OCI-LY7 (cell line): ENCODE data around the gene PSG11. TPM values are rescaled to one million over a fixed set of nuclear protein-coding genes. Genes with fewer than 3 reads are reported as not detected.
A peak's percentile ranks its signal among the peaks of the same experiment; 100 is the strongest.
"Not testable (repeated sequence)": the region's sequence is repeated elsewhere in the genome, so short reads cannot be mapped to it uniquely, and the experiment has no call there.

Experiments
- BruUV-seq: library from RNA; stranded (reverse); fragments of 400-500 nt; replicated peaks from 2 replicates; lab custom pipeline; 2021; lab: Mats Ljungman, UMichigan
- CTCF ChIA-PET: fragments of 300-600 bp; sonication (Branson Sonifier 250); formaldehyde crosslinking; loops from one replicate; lab custom pipeline; 2022; ENCODE audit warnings: antibody characterized with exemption; ENCODE audit not compliant: unreplicated experiment; lab: Charles Lee
- POLR2A ChIA-PET: fragments of 300-600 bp; sonication (Branson Sonifier 250); formaldehyde crosslinking; loops from one replicate; lab custom pipeline; 2022; ENCODE audit warnings: antibody characterized with exemption; lab: Charles Lee
- DNase-seq: peaks from one replicate; pipeline ENCODE4 v3.0.0-alpha.2; 2015; ENCODE audit warnings: low spot score
- H2AFZ ChIP-seq: fragments of 200-600 bp; sonication (generic), shearing (Covaris generic); 2 replicates; pipeline ENCODE4 v1.6.1; 2014; ENCODE audit warnings: mild to moderate bottlenecking, antibody characterized with exemption, low read length, moderate library complexity
- H3K27ac ChIP-seq: fragments of 200-600 bp; sonication (generic); 2 replicates; pipeline ENCODE4 v1.5.1; 2014; ENCODE audit warnings: mixed run types, low read depth, mild to moderate bottlenecking, moderate library complexity, low read length, inconsistent platforms; ENCODE audit not compliant: poor library complexity, severe bottlenecking
- H3K36me3 ChIP-seq: fragments of 200-600 bp; sonication (generic); 2 replicates; pipeline ENCODE4 v1.6.1; 2014; ENCODE audit warnings: mild to moderate bottlenecking, antibody characterized with exemption, low read length, moderate library complexity, mixed read lengths; ENCODE audit not compliant: insufficient read depth
- H3K4me1 ChIP-seq: fragments of 200-600 bp; sonication (generic); 2 replicates; pipeline ENCODE4 v1.5.1; 2014; ENCODE audit warnings: mild to moderate bottlenecking, low read length; ENCODE audit not compliant: insufficient read depth, poor library complexity, severe bottlenecking
- H3K4me2 ChIP-seq: fragments of 200-600 bp; sonication (generic); 2 replicates; pipeline ENCODE4 v1.6.1; 2014; ENCODE audit warnings: mild to moderate bottlenecking, low read length
- H3K4me3 ChIP-seq: fragments of 200-600 bp; sonication (generic); 2 replicates; pipeline ENCODE4 v1.5.1; 2014; ENCODE audit warnings: mild to moderate bottlenecking, low read depth, low read length; ENCODE audit not compliant: poor library complexity, severe bottlenecking
- H3K79me2 ChIP-seq: fragments of 200-600 bp; sonication (generic); 2 replicates; pipeline ENCODE4 v1.6.1; 2016; ENCODE audit warnings: low read depth, mild to moderate bottlenecking, low read length, moderate library complexity, mixed read lengths; ENCODE audit not compliant: insufficient read depth
- H3K9me2 ChIP-seq: fragments of 200-600 bp; sonication (generic); 2 replicates; pipeline ENCODE4 v1.6.1; 2016; ENCODE audit warnings: mild to moderate bottlenecking, low read length, mixed read lengths; ENCODE audit not compliant: insufficient read depth
- H3K9me3 ChIP-seq: fragments of 200-600 bp; sonication (generic); 2 replicates; pipeline ENCODE4 v1.6.1; 2014; ENCODE audit warnings: mild to moderate bottlenecking, mixed run types, low read length, mixed read lengths
- H4K20me1 ChIP-seq: fragments of 200-600 bp; sonication (generic); 2 replicates; pipeline ENCODE4 v1.6.1; 2014; ENCODE audit warnings: mild to moderate bottlenecking, antibody characterized with exemption, low read length, moderate library complexity, mixed read lengths; ENCODE audit not compliant: insufficient read depth
- EZH2phosphoT487 ChIP-seq: fragments of 200-600 bp; sonication (generic); IDR thresholded peaks from 2 replicates; pipeline ENCODE4 v1.6.1; 2018; ENCODE audit warnings: low read depth, borderline replicate concordance, mild to moderate bottlenecking, mixed run types, antibody characterized with exemption, low read length, moderate library complexity, mixed read lengths
- intact Hi-C: fragments of 100-400 bp; cut with micrococcal nuclease; formaldehyde crosslinking; loops from one replicate; pipeline ENCODE4 v1.10.0; 2022; ENCODE audit not compliant: unreplicated experiment
- total RNA-seq, 2 experiments: library from RNA; depleted of rRNA in 1 of 2; stranded (reverse); fragments of >200 nt in 1 of 2; shearing (Covaris generic) in 1 of 2; gene quantifications; 2 replicates each; pipeline ENCODE4 v1.2.3, GENCODE V29; 2014 to 2022
- TF ChIP-seq, protein P1 (sequence below): fragments of 200-600 bp; sonication (generic); conservative IDR thresholded peaks from 2 replicates; pipeline ENCODE4 v1.5.1; 2014; ENCODE audit warnings: mild to moderate bottlenecking, antibody characterized with exemption, low read length, moderate library complexity, mixed read lengths

The PSG11 gene
- total RNA-seq, 2 experiments from 2014 or later, result not detected

DNA sequence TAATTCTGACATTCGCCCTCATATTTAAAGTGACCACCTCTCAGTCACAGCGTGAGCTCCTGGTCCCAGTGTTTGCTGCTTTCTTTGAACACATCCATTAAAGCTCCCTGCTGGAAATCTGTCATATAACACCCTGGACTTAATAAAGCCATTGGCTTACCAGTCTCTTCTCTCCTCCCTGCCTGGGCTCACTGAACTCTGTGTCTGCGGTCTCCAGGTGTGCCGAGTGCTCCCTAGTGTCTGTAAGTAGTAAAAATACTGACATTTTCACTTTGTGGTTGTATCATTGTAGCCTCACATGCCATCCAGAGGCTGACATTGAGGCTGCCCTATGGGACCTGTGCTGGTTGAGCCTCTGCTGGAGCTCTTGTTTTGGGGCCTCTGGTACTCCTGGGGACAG is 2.6 kb upstream of the PSG11 start:
- no peaks in the 10 kb centered on the region for H3K36me3 ChIP-seq
- no peak overlapping the region for H3K4me2 ChIP-seq
- no peak overlapping the region for H3K4me3 ChIP-seq
- TF ChIP-seq, protein P1, sequence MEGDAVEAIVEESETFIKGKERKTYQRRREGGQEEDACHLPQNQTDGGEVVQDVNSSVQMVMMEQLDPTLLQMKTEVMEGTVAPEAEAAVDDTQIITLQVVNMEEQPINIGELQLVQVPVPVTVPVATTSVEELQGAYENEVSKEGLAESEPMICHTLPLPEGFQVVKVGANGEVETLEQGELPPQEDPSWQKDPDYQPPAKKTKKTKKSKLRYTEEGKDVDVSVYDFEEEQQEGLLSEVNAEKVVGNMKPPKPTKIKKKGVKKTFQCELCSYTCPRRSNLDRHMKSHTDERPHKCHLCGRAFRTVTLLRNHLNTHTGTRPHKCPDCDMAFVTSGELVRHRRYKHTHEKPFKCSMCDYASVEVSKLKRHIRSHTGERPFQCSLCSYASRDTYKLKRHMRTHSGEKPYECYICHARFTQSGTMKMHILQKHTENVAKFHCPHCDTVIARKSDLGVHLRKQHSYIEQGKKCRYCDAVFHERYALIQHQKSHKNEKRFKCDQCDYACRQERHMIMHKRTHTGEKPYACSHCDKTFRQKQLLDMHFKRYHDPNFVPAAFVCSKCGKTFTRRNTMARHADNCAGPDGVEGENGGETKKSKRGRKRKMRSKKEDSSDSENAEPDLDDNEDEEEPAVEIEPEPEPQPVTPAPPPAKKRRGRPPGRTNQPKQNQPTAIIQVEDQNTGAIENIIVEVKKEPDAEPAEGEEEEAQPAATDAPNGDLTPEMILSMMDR, result no peak
- TF ChIP-seq EZH2phosphoT487, result no peak
- no peaks in the 10 kb centered on the region for H4K20me1 ChIP-seq
- no peak overlapping the region for H3K27ac ChIP-seq
- H3K79me2 ChIP-seq, result no peaks in the 10 kb centered on the region
- no peaks in the 10 kb centered on the region for H3K9me2 ChIP-seq
- no peaks in the 10 kb centered on the region for H3K4me1 ChIP-seq
- no peak overlapping the region for H2AFZ ChIP-seq
- BruUV-seq, result no TSS peak
- ChIA-PET POLR2A (no interaction called here), CTCF (no interaction called here)
- no peaks in the 10 kb centered on the region for H3K9me3 ChIP-seq
- no peak for DNase-seq
- intact Hi-C loops, result no loop called here

DNA sequence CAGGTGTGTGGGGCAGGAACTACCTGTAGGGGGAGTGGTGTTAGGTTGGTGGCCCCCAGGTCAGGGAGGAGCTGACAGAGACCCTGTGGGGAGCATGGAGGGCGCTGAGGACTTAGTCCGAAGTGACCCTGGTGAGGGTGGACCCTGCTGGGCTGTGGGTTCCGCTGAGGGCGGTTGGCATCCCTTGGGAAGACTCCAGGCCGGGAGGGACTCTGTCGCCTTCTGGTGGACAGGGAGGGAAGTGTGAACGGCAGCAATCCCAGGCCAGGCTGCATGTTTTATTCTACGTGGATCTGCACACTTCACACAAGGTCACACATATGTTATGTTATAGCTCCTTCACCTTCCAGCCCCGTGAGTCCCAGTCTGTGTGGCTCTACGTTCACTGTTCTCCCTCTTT is 1.7 kb upstream of the PSG11 start:
- POLR2A ChIA-PET, CTCF ChIA-PET, BruUV-seq, H3K79me2 ChIP-seq, H3K4me3 ChIP-seq, H3K36me3 ChIP-seq, H3K9me3 ChIP-seq, DNase-seq, H3K27ac ChIP-seq, intact Hi-C loops, H3K9me2 ChIP-seq, H4K20me1 ChIP-seq, H3K4me1 ChIP-seq, H3K4me2 ChIP-seq, H2AFZ ChIP-seq: not testable (repeated sequence)
- TF ChIP-seq, protein P1, result peak; percentile 63

DNA sequence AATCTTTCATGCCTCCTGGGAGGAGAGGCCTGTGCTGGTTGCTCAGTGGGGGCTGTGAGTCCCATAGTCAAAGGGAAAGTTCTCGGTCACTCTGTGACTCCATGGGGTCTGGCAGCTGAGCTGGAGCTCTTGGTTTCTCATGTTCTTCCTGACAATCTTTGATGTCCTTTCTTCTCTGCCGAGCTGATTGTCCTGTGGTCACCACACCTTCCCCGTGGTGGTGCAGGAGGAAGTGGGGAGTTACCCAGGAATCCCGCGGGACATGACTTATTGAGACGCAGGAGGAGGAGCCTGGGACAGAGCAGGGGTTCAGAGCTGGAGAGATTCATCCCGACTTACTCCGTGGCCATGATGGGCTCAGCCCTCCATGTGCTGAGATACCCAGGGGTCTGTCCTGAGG is 792 bp upstream of the PSG11 start:
- POLR2A ChIA-PET, H3K79me2 ChIP-seq, H3K4me1 ChIP-seq, intact Hi-C loops, H3K36me3 ChIP-seq, DNase-seq, H3K9me3 ChIP-seq, H4K20me1 ChIP-seq, H3K4me2 ChIP-seq, H3K27ac ChIP-seq, BruUV-seq, H3K4me3 ChIP-seq, H3K9me2 ChIP-seq, H2AFZ ChIP-seq: not testable (repeated sequence)
- CTCF ChIA-PET, result interaction anchor here (0.6 kb wide), 1 partner anchor 41 kb away, joined by 4 read pairs; no protein-coding TSS in a partner anchor

DNA sequence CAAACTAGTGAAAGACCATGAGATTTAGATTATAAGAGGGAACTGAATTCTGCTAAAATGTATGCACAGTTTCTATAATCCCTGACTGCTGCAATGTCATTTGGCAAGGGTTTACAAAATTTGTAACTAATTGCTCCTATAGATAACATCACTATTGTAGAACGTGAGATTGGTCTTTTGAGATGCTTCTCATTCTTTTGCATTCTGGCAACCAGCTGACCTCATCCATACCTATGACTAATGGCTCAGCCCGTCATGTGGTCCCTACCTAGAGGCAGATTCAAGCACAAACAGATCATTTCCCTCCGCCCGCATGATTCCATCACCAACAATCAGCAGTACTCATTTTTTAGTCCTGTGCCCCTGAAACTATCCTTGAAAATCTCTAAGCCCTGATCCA is 4.2 kb downstream of the PSG11 start:
- POLR2A ChIA-PET, H3K36me3 ChIP-seq, H4K20me1 ChIP-seq, H2AFZ ChIP-seq, CTCF ChIA-PET, H3K9me2 ChIP-seq, H3K4me2 ChIP-seq, H3K9me3 ChIP-seq, H3K79me2 ChIP-seq, H3K27ac ChIP-seq, intact Hi-C loops, H3K4me3 ChIP-seq, DNase-seq, H3K4me1 ChIP-seq, BruUV-seq: not testable (repeated sequence)

DNA sequence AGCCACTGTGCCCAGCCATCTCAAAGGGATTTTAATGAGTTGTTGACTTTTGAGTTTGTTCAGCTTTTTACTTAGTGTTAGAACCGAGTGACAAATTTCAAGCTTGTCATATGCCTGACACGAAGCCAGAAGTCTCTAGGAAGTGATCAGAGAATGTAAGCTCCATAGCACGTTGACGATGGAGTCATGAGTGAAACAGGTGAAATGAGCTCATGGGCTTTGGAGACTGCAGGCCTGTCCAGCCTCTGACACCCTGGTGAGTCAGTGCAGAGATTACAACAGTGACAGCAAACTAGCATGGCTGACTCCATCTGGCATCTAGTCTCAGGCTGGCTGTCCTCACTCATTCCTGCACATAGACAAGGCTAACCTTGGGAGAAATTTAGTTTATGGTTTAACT is 4.6 kb downstream of the PSG11 start:
- POLR2A ChIA-PET, H3K4me2 ChIP-seq, intact Hi-C loops: not testable (repeated sequence)

More for the DNA sequence above, 4.6 kb downstream of the PSG11 start:
- H3K36me3 ChIP-seq, CTCF ChIA-PET, H2AFZ ChIP-seq, DNase-seq, H3K4me3 ChIP-seq, H3K4me1 ChIP-seq, H3K9me2 ChIP-seq, BruUV-seq, H3K9me3 ChIP-seq, H3K79me2 ChIP-seq, H3K27ac ChIP-seq, H4K20me1 ChIP-seq: not testable (repeated sequence)
